DOHH2 (cell line): ENCODE data around the gene TNK2.

Experiments
- H3F3A ChIP-seq: fragments of 200-600 bp; sonication (generic), shearing (Covaris generic); 2 replicates; pipeline ENCODE4 v1.6.0; 2016; ENCODE audit warnings: antibody characterized with exemption, mild to moderate bottlenecking; ENCODE audit not compliant: control insufficient read depth, insufficient read depth
- H3K27ac ChIP-seq: fragments of 200-600 bp; sonication (generic); 2 replicates; pipeline ENCODE4 v1.5.1; 2014; ENCODE audit warnings: low read depth, mild to moderate bottlenecking, low read length, moderate library complexity
- H3K27me3 ChIP-seq: fragments of 200-600 bp; sonication (generic); 2 replicates; pipeline ENCODE4 v1.6.1; 2014; ENCODE audit warnings: mild to moderate bottlenecking, low read length, mixed read lengths; ENCODE audit not compliant: control insufficient read depth
- H3K36me3 ChIP-seq: fragments of 200-600 bp; sonication (generic); 2 replicates; pipeline ENCODE4 v1.6.1; 2014; ENCODE audit warnings: mild to moderate bottlenecking, low read length, moderate library complexity, mixed read lengths; ENCODE audit not compliant: control insufficient read depth
- H3K4me1 ChIP-seq: fragments of 200-600 bp; sonication (generic); 2 replicates; pipeline ENCODE4 v1.6.1; 2014; ENCODE audit warnings: mild to moderate bottlenecking, low read length, mixed read lengths; ENCODE audit not compliant: control insufficient read depth
- H3K4me2 ChIP-seq: fragments of 200-600 bp; sonication (generic); 2 replicates; pipeline ENCODE4 v1.6.0; 2014; ENCODE audit warnings: mild to moderate bottlenecking, low read length, moderate library complexity
- H3K4me3 ChIP-seq: fragments of 200-600 bp; sonication (generic); 2 replicates; pipeline ENCODE4 v1.5.1; 2014; ENCODE audit warnings: mild to moderate bottlenecking, low read length, mixed read lengths
- H3K79me2 ChIP-seq: fragments of 200-600 bp; sonication (generic); 2 replicates; pipeline ENCODE4 v1.6.1; 2014; ENCODE audit warnings: mild to moderate bottlenecking, low read length, mixed read lengths; ENCODE audit not compliant: control insufficient read depth
- H3K9me2 ChIP-seq: fragments of 200-600 bp; sonication (generic); replicated peaks from 2 replicates; pipeline ENCODE4 v1.6.1; 2014; ENCODE audit warnings: mild to moderate bottlenecking, low read length, mixed read lengths; ENCODE audit not compliant: control insufficient read depth
- H3K9me3 ChIP-seq: fragments of 200-600 bp; sonication (generic); 2 replicates; pipeline ENCODE4 v1.6.1; 2014; ENCODE audit warnings: antibody characterized with exemption, low read length, mixed read lengths; ENCODE audit not compliant: control insufficient read depth, insufficient read depth
- H4K20me1 ChIP-seq: fragments of 200-600 bp; sonication (generic); 2 replicates; pipeline ENCODE4 v1.6.0; 2014; ENCODE audit warnings: low read depth, mild to moderate bottlenecking, antibody characterized with exemption, low read length, moderate library complexity; ENCODE audit not compliant: control insufficient read depth, insufficient read depth
- CTCF ChIP-seq: fragments of 200-600 bp; sonication (generic); IDR thresholded peaks from one replicate; pipeline ENCODE4 v1.5.1; 2014; ENCODE audit warnings: antibody characterized with exemption, mild to moderate bottlenecking, low read depth, low read length; ENCODE audit not compliant: poor library complexity, severe bottlenecking
- EZH2phosphoT487 ChIP-seq: fragments of 200-600 bp; sonication (generic); IDR thresholded peaks from 2 replicates; pipeline ENCODE4 v1.6.1; 2017; ENCODE audit warnings: borderline replicate concordance, mild to moderate bottlenecking, antibody characterized with exemption, low read length, moderate library complexity, mixed read lengths

Gene TNK2

GRCh38 chr3:195893916-195894465 is 14.4 kb downstream of the TNK2 start:
- H3K4me1 ChIP-seq = peaks cover 27% of the 10 kb centered on the region
- H3K27me3 ChIP-seq = no peaks in the 10 kb centered on the region
- no peaks in the 10 kb centered on the region for H3K36me3 ChIP-seq
- no peak overlapping the region for H3K4me3 ChIP-seq
- TF ChIP-seq CTCF = no peak
- no peak for TF ChIP-seq EZH2phosphoT487
- H4K20me1 ChIP-seq = peaks cover 5% of the 10 kb centered on the region
- no peak overlapping the region for H3K27ac ChIP-seq
- no peaks in the 10 kb centered on the region for H3K79me2 ChIP-seq
- H3K9me2 ChIP-seq = no peaks in the 10 kb centered on the region
- H3K9me3 ChIP-seq = no peaks in the 10 kb centered on the region
- peak overlapping the region; percentile 99; the same call in 1 of the 2 replicates for H3K4me2 ChIP-seq
- peaks cover 9% of the 10 kb centered on the region; the same call in 1 of the 2 replicates for H3F3A ChIP-seq

- Histone ChIP-seq H3K4me2 (no peak overlapping the region), H3K4me3 (no peak overlapping the region), H3K9me3 (no peaks in the 10 kb centered on the region), H3K27ac (no peak overlapping the region), H3K79me2 (no peaks in the 10 kb centered on the region), H3K4me1 (peaks cover 27% of the 10 kb centered on the region), H4K20me1 (peaks cover 5% of the 10 kb centered on the region), H3K9me2 (no peaks in the 10 kb centered on the region), H3K27me3 (no peaks in the 10 kb centered on the region), H3K36me3 (no peaks in the 10 kb centered on the region), H3F3A (peaks cover 9% of the 10 kb centered on the region; the same call in 1 of the 2 replicates)
- TF ChIP-seq CTCF (no peak), EZH2phosphoT487 (no peak)
Observed at GRCh38 chr3:195893516-195893915, 14.8 kb downstream of the TNK2 start.

GRCh38 chr3:195893044-195893395 is 15.3 kb downstream of the TNK2 start:
- TF ChIP-seq EZH2phosphoT487 (no peak), CTCF (no peak)
- no peaks in the 10 kb centered on the region for H3K9me2 ChIP-seq
- peaks cover 9% of the 10 kb centered on the region; the same call in 1 of the 2 replicates for H3F3A ChIP-seq
- H3K27ac ChIP-seq = no peak overlapping the region
- peaks cover 5% of the 10 kb centered on the region for H4K20me1 ChIP-seq
- no peaks in the 10 kb centered on the region for H3K27me3 ChIP-seq
- H3K9me3 ChIP-seq = no peaks in the 10 kb centered on the region
- no peaks in the 10 kb centered on the region for H3K36me3 ChIP-seq
- peaks cover 27% of the 10 kb centered on the region for H3K4me1 ChIP-seq
- no peaks in the 10 kb centered on the region for H3K79me2 ChIP-seq
- no peak overlapping the region for H3K4me3 ChIP-seq
- H3K4me2 ChIP-seq = no peak overlapping the region
